ENCODE measurements around the gene LTF. TPM values are rescaled to one million over a fixed set of nuclear protein-coding genes. Genes with fewer than 3 reads are reported as not detected.
A peak's percentile ranks its signal among the peaks of the same experiment; 100 is the strongest.

Gene LTF
- total and polyA plus RNA-seq, 9 of the 15 experiments (the other 6 are each of a cell fraction or from before 2014, with no cell fraction given), result 0.07 TPM; not detected in 8

DNA sequence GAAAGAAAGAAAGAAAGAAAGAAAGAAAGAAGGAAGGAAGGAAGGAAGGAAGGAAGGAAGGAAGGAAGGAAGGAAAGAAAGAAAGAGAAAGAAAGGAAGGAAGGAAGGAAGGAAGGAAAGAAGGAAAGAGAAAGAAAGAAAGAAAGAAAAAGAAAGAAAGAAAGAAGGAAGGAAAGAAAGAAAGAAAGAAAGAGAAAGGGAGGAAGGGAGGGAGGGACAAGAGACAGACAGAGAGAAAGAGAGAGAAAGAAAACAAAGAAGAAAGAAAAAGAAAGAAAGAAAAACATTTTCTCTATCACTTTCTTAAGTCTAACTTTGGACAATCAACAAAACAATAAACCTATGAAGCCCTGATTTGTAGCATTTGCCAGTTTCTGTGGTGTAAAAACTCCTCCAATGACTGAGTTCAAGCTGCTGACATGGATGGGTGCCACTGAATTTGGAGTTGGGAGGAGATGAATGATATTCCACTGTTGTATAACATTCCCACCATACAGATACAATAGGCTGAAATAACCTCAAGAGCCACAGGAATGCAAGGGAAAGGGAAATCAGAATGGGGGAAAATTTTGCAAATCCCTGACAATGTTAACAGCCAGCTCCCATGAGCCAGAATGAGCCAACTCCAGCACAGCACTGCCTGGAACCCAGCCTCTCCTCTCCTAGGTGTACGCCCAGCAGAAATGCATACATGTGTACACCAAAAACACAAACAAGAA lies 18.1 kb upstream of the LTF start:
- no peak for DNase-seq (ENCODE audit: extremely low read depth in 1 of 4, low spot score in 3 of 4)
- no peak overlapping the region for H3K27ac ChIP-seq (ENCODE audit: extremely low read depth, low read depth, low read length)
- FAIRE-seq, result no peak
- H4K20me1 ChIP-seq (replicated peaks; ENCODE audit: control insufficient read depth, insufficient read depth, low read length), result no peaks in the 10 kb centered on the region
- no peak overlapping the region for H3K4me3 ChIP-seq
- no peak overlapping the region for H3K9ac ChIP-seq (ENCODE audit: insufficient read depth in 1 of 2, low read depth in 2 of 2, low read length in 2 of 2)
- no peak overlapping the region for H2AFZ ChIP-seq (ENCODE audit: low read depth, low read length)
- H3K9me3 ChIP-seq (replicated peaks; ENCODE audit: control insufficient read depth, insufficient read depth, low read depth, low read length), result no peaks in the 10 kb centered on the region
- no peaks in the 10 kb centered on the region for H3K79me2 ChIP-seq (ENCODE audit: control insufficient read depth, insufficient read depth, low read length)
- in situ Hi-C loops (cut with MboI) (loop anchor here (5.0 kb wide), 1 partner anchor 155 kb away; no protein-coding TSS in a partner anchor), intact Hi-C loops (cut with micrococcal nuclease) (no loop called here)
- ATAC-seq, result no peak
- POLR2A ChIA-PET, result interaction anchor here (2.6 kb wide), 1 partner anchor 9 kb away, joined by 12 read pairs; no protein-coding TSS in a partner anchor
- BruUV-seq (replicated peaks), result no TSS peak
- CTCF ChIA-PET (ENCODE audit: low intra/inter-chr PET ratio), result no interaction called here
- peaks cover 0 to 7% of the 10 kb centered on the region in 2 experiments; a peak in 2 of 5 replicates for H3K4me1 ChIP-seq (replicated peaks in 1 of 2; ENCODE audit: control insufficient read depth in 2 of 2, insufficient read depth in 2 of 2, low read length in 2 of 2)
- H3K27me3 ChIP-seq (ENCODE audit: control insufficient read depth in 2 of 2, insufficient read depth in 2 of 2, low read length in 2 of 2), result peaks cover 18 to 29% of the 10 kb centered on the region in 2 experiments
- no peaks in the 10 kb centered on the region for H3K36me3 ChIP-seq (ENCODE audit: control insufficient read depth, insufficient read depth, low read length)
- no peak overlapping the region for H3K4me2 ChIP-seq (ENCODE audit: insufficient read depth, low read length)
- no peaks in the 10 kb centered on the region for H3K9me1 ChIP-seq (ENCODE audit: control insufficient read depth, insufficient read depth, low read length)
- 0% methylated on average over 1 of the region's 1 CpG for WGBS (ENCODE audit: insufficient coverage, low coverage, missing lambda C conversion rate)
- TF ChIP-seq, protein P1, sequence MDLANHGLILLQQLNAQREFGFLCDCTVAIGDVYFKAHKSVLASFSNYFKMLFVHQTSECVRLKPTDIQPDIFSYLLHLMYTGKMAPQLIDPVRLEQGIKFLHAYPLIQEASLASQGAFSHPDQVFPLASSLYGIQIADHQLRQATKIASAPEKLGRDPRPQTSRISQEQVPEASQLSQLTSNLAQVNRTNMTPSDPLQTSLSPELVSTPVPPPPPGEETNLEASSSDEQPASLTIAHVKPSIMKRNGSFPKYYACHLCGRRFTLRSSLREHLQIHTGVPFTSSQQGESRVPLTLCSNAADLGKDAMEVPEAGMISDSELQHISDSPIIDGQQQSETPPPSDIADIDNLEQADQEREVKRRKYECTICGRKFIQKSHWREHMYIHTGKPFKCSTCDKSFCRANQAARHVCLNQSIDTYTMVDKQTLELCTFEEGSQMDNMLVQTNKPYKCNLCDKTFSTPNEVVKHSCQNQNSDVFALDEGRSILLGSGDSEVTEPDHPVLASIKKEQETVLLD (IDR thresholded peaks at IDR 0.05), result 0 out of 2 replicates have a peak, but pooled peaks have one; percentile 52
- TF ChIP-seq, protein P2, sequence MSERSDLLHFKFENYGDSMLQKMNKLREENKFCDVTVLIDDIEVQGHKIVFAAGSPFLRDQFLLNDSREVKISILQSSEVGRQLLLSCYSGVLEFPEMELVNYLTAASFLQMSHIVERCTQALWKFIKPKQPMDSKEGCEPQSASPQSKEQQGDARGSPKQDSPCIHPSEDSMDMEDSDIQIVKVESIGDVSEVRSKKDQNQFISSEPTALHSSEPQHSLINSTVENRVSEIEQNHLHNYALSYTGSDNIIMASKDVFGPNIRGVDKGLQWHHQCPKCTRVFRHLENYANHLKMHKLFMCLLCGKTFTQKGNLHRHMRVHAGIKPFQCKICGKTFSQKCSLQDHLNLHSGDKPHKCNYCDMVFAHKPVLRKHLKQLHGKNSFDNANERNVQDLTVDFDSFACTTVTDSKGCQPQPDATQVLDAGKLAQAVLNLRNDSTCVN (CRISPR knock-in tag; IDR thresholded peaks at IDR 0.05), result 0 out of 2 replicates have a peak, but pooled peaks have one; percentile 50
- TF ChIP-seq ZNF696 (CRISPR knock-in tag; conservative IDR thresholded peaks at IDR 0.05) (no peak), ZNF780A (CRISPR knock-in tag; IDR thresholded peaks at IDR 0.05) (no peak), ELF4 (CRISPR knock-in tag; IDR thresholded peaks at IDR 0.05) (peak; percentile 43; the same call in 1 of the 2 replicates), RFX7 (CRISPR knock-in tag; IDR thresholded peaks at IDR 0.05) (no peak), GATA2 (CRISPR knock-in tag; IDR thresholded peaks at IDR 0.05) (no peak), NCOA6 (IDR thresholded peaks at IDR 0.05) (no peak), MTA2 (IDR thresholded peaks at IDR 0.05; ENCODE audit: low read depth) (0 out of 2 replicates have a peak, but pooled peaks have one; percentile 19), ETS2 (tag; IDR thresholded peaks at IDR 0.05; ENCODE audit: borderline replicate concordance, poor library complexity, severe bottlenecking) (no peak)
- TF ChIP-seq, protein P3, sequence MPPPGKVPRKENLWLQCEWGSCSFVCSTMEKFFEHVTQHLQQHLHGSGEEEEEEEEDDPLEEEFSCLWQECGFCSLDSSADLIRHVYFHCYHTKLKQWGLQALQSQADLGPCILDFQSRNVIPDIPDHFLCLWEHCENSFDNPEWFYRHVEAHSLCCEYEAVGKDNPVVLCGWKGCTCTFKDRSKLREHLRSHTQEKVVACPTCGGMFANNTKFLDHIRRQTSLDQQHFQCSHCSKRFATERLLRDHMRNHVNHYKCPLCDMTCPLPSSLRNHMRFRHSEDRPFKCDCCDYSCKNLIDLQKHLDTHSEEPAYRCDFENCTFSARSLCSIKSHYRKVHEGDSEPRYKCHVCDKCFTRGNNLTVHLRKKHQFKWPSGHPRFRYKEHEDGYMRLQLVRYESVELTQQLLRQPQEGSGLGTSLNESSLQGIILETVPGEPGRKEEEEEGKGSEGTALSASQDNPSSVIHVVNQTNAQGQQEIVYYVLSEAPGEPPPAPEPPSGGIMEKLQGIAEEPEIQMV (tag; conservative IDR thresholded peaks at IDR 0.05; ENCODE audit: low read depth), result 0 out of 2 replicates have a peak, but pooled peaks have one; percentile 30
- TF ChIP-seq, protein P4, sequence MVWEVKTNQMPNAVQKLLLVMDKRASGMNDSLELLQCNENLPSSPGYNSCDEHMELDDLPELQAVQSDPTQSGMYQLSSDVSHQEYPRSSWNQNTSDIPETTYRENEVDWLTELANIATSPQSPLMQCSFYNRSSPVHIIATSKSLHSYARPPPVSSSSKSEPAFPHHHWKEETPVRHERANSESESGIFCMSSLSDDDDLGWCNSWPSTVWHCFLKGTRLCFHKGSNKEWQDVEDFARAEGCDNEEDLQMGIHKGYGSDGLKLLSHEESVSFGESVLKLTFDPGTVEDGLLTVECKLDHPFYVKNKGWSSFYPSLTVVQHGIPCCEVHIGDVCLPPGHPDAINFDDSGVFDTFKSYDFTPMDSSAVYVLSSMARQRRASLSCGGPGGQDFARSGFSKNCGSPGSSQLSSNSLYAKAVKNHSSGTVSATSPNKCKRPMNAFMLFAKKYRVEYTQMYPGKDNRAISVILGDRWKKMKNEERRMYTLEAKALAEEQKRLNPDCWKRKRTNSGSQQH (CRISPR knock-in tag; IDR thresholded peaks at IDR 0.05), result peak; percentile 47; the same call in 1 of the 2 replicates
- TF ChIP-seq, protein P5, sequence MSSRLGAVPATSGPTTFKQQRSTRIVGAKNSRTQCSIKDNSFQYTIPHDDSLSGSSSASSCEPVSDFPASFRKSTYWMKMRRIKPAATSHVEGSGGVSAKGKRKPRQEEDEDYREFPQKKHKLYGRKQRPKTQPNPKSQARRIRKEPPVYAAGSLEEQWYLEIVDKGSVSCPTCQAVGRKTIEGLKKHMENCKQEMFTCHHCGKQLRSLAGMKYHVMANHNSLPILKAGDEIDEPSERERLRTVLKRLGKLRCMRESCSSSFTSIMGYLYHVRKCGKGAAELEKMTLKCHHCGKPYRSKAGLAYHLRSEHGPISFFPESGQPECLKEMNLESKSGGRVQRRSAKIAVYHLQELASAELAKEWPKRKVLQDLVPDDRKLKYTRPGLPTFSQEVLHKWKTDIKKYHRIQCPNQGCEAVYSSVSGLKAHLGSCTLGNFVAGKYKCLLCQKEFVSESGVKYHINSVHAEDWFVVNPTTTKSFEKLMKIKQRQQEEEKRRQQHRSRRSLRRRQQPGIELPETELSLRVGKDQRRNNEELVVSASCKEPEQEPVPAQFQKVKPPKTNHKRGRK (tag; IDR thresholded peaks at IDR 0.05), result peak; percentile 96

All from K562 (cell line).